A673 (cell line): ENCODE data around the gene NECTIN3. TPM values are rescaled to one million over a fixed set of nuclear protein-coding genes. Genes with fewer than 3 reads are reported as not detected.

ENCODE experiments used
- BruUV-seq: library from RNA; stranded (reverse); fragments of 400-500 nt; replicated peaks from 2 replicates; lab custom pipeline; 2021; lab: Mats Ljungman, UMichigan
- CTCF ChIA-PET: fragments of 300-600 bp; sonication (Branson Sonifier 250); formaldehyde crosslinking; loops from one replicate; lab custom pipeline; 2022; ENCODE audit warnings: antibody characterized with exemption; lab: Charles Lee
- POLR2A ChIA-PET: fragments of 300-600 bp; sonication (Branson Sonifier 250); formaldehyde crosslinking; loops from one replicate; lab custom pipeline; 2022; ENCODE audit warnings: antibody characterized with exemption; ENCODE audit not compliant: low non-redundant PET; lab: Charles Lee
- DNase-seq: peaks from one replicate; pipeline ENCODE4 v3.0.0-alpha.2; 2015; ENCODE audit warnings: low spot score
- H3K27ac ChIP-seq: fragments of 200-600 bp; sonication (generic); 2 replicates; pipeline ENCODE4 v1.5.1; 2016; ENCODE audit warnings: mixed run types, low read depth, mild to moderate bottlenecking, mixed read lengths, antibody characterized with exemption, low read length; ENCODE audit not compliant: poor library complexity, severe bottlenecking
- H3K27me3 ChIP-seq: fragments of 200-600 bp; sonication (generic); replicated peaks from 2 replicates; pipeline ENCODE4 v1.6.1; 2017; ENCODE audit warnings: mixed run types, low read depth, mild to moderate bottlenecking, mixed read lengths, antibody characterized with exemption, low read length; ENCODE audit not compliant: insufficient read depth, poor library complexity
- H3K36me3 ChIP-seq: fragments of 200-600 bp; sonication (generic); 2 replicates; pipeline ENCODE4 v1.6.1; 2016; ENCODE audit warnings: mixed run types, mild to moderate bottlenecking, mixed read lengths, antibody characterized with exemption, low read length; ENCODE audit not compliant: insufficient read depth, poor library complexity, severe bottlenecking
- H3K4me1 ChIP-seq: fragments of 200-600 bp; sonication (generic); 2 replicates; pipeline ENCODE4 v1.6.1; 2017; ENCODE audit warnings: mixed run types, mild to moderate bottlenecking, mixed read lengths, antibody characterized with exemption, low read length; ENCODE audit not compliant: insufficient read depth, poor library complexity, severe bottlenecking
- H3K4me3 ChIP-seq: fragments of 200-600 bp; sonication (generic); 2 replicates; pipeline ENCODE4 v1.5.1; 2016; ENCODE audit warnings: low read depth, mixed run types, mild to moderate bottlenecking, mixed read lengths, low read length; ENCODE audit not compliant: poor library complexity, severe bottlenecking
- H3K9me3 ChIP-seq: fragments of 200-600 bp; sonication (generic); 2 replicates; pipeline ENCODE4 v1.6.1; 2016; ENCODE audit warnings: mixed run types, low read depth, mild to moderate bottlenecking, mixed read lengths, antibody characterized with exemption, low read length; ENCODE audit not compliant: poor library complexity, severe bottlenecking
- EZH2 ChIP-seq: fragments of 200-600 bp; sonication (generic); IDR thresholded peaks from 2 replicates; pipeline ENCODE4 v1.6.1; 2017; ENCODE audit warnings: borderline replicate concordance, low read depth, mild to moderate bottlenecking, mixed read lengths, antibody characterized with exemption, low read length; ENCODE audit not compliant: poor library complexity, severe bottlenecking
- intact Hi-C: fragments of 100-400 bp; cut with micrococcal nuclease; formaldehyde crosslinking; loops from one replicate; pipeline ENCODE4 v1.10.0; 2022; ENCODE audit not compliant: unreplicated experiment
- total RNA-seq: library from RNA; stranded (reverse); gene quantifications from 2 replicates; pipeline ENCODE4 v1.2.3, GENCODE V29; 2021
- TF ChIP-seq, protein P1 (sequence below): fragments of 300-800, 200-600 bp; sonication (generic); conservative IDR thresholded peaks from 2 replicates; pipeline ENCODE4 v1.5.1; 2017; ENCODE audit warnings: low read depth, mild to moderate bottlenecking, antibody characterized with exemption, low read length, moderate library complexity, mixed read lengths

NECTIN3 gene
- total RNA-seq, 1 experiment from 2014 or later, result 9.4 TPM

- no peaks in the 10 kb centered on the region for H3K27me3 ChIP-seq
- no peak overlapping the region for H3K4me3 ChIP-seq
- no peaks in the 10 kb centered on the region for H3K36me3 ChIP-seq
- H3K4me1 ChIP-seq, result no peaks in the 10 kb centered on the region
- H3K9me3 ChIP-seq, result no peaks in the 10 kb centered on the region
- no peak for DNase-seq
- intact Hi-C loops, result no loop called here
- H3K27ac ChIP-seq, result no peak overlapping the region
- POLR2A ChIA-PET, result no interaction called here
- TF ChIP-seq, protein P1, sequence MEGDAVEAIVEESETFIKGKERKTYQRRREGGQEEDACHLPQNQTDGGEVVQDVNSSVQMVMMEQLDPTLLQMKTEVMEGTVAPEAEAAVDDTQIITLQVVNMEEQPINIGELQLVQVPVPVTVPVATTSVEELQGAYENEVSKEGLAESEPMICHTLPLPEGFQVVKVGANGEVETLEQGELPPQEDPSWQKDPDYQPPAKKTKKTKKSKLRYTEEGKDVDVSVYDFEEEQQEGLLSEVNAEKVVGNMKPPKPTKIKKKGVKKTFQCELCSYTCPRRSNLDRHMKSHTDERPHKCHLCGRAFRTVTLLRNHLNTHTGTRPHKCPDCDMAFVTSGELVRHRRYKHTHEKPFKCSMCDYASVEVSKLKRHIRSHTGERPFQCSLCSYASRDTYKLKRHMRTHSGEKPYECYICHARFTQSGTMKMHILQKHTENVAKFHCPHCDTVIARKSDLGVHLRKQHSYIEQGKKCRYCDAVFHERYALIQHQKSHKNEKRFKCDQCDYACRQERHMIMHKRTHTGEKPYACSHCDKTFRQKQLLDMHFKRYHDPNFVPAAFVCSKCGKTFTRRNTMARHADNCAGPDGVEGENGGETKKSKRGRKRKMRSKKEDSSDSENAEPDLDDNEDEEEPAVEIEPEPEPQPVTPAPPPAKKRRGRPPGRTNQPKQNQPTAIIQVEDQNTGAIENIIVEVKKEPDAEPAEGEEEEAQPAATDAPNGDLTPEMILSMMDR, result no peak
- no peak for TF ChIP-seq EZH2
- no TSS peak for BruUV-seq
- CTCF ChIA-PET, result no interaction called here
Observed at GRCh38 chr3:111200027-111200426, 128.4 kb downstream of the NECTIN3 start.

GRCh38 chr3:111210003-111210711, 138.5 kb downstream of the NECTIN3 start:
- intact Hi-C loops, result no loop called here
- H3K4me3 ChIP-seq, result no peak overlapping the region
- BruUV-seq, result no TSS peak
- H3K4me1 ChIP-seq, result no peaks in the 10 kb centered on the region
- peak; percentile 19 for DNase-seq
- CTCF ChIA-PET, result no interaction called here
- H3K27me3 ChIP-seq, result no peaks in the 10 kb centered on the region
- H3K27ac ChIP-seq, result no peak overlapping the region
- H3K9me3 ChIP-seq, result no peaks in the 10 kb centered on the region
- TF ChIP-seq EZH2, result no peak
- TF ChIP-seq, protein P1, result no peak; the same call in 1 of the 2 replicates
- H3K36me3 ChIP-seq, result no peaks in the 10 kb centered on the region
- POLR2A ChIA-PET, result no interaction called here

DNA sequence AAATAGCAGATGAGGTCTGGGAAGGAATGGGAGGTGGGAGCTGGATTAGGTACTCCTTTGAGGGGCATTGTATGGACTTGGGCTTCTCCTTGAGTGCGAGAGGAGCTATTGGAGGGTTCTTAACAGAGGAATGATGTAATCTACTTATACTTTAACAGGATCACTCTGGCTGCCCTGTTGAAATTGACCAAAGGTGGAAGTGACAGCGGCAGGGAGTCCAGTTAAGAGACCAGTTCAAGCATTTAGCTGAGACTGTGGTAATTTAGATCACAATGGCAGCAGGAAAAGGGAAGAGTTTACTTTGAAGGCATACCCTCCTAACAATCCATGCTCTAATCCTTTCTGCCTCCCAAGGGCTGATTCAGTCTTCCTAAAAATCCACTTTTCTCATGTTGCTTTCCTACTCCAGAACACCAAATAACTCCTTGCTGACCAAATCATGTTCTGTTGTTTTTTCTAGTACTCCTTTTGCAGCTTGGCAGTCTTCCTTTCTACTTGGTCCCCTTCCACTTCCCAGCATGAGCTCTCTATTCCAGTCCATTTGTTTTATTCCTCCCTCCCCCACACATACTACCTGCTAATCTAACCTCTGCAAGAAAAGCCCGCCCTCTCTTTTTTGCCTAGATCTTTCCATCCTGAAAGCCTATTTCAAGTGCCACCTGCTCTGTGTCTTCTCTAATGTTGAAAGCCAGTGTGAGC, 139.4 kb downstream of the NECTIN3 start:
- no TSS peak for BruUV-seq
- no peak for DNase-seq
- CTCF ChIA-PET, result no interaction called here

More for the DNA sequence above, 139.4 kb downstream of the NECTIN3 start:
- Histone ChIP-seq H3K9me3 (no peaks in the 10 kb centered on the region), H3K4me1 (no peaks in the 10 kb centered on the region), H3K27me3 (no peaks in the 10 kb centered on the region), H3K4me3 (no peak overlapping the region), H3K36me3 (no peaks in the 10 kb centered on the region), H3K27ac (no peak overlapping the region)
- intact Hi-C loops, result no loop called here
- TF ChIP-seq, protein P1, result no peak
- TF ChIP-seq EZH2, result no peak
- POLR2A ChIA-PET, result no interaction called here
